SK-N-SH (cell line): ENCODE results near the gene FRMD3.

Experiments used
- CHD2 ChIP-seq: fragments of 150-350 bp; IDR thresholded peaks from 2 replicates; pipeline ENCODE4 v1.6.1; 2018; ENCODE audit warnings: low read length; ENCODE audit not compliant: partially characterized antibody
- CTCF ChIP-seq: fragments of 200-600 bp; sonication (generic); IDR thresholded peaks from 2 replicates; pipeline ENCODE4 v1.6.1; 2017; ENCODE audit warnings: antibody characterized with exemption, mild to moderate bottlenecking, moderate library complexity
- EP300 ChIP-seq, 2 experiments: IDR thresholded peaks; 2 replicates each; pipeline versions ENCODE4 v1.4.0 to v1.6.1; 2012; ENCODE audit warnings: borderline replicate concordance in 1 of 2, low read depth in 1 of 2, low read length in 1 of 2
- EZH2phosphoT487 ChIP-seq: fragments of 200-600 bp; sonication (generic); IDR thresholded peaks from 2 replicates; pipeline ENCODE4 v1.6.1; 2017; ENCODE audit warnings: low read depth, mixed run types, mild to moderate bottlenecking, antibody characterized with exemption, moderate library complexity, borderline replicate concordance
- GABPA ChIP-seq: IDR thresholded peaks from 2 replicates; pipeline ENCODE4 v1.4.0; 2012; ENCODE audit warnings: low read depth, mild to moderate bottlenecking
- MAX ChIP-seq: IDR thresholded peaks from 2 replicates; pipeline ENCODE4 v1.4.0; 2012; ENCODE audit warnings: low read depth
- POLR2AphosphoS5 ChIP-seq: IDR thresholded peaks from 2 replicates; pipeline ENCODE4 v1.6.1; 2012; ENCODE audit warnings: low read depth, low read length
- SIN3A ChIP-seq: IDR thresholded peaks from 2 replicates; pipeline ENCODE4 v1.6.1; 2012; ENCODE audit warnings: low read depth, mild to moderate bottlenecking, low read length, moderate library complexity, borderline replicate concordance
- YY1 ChIP-seq: IDR thresholded peaks from 2 replicates; pipeline ENCODE4 v1.4.0; 2012; ENCODE audit warnings: low read depth, mild to moderate bottlenecking

GRCh38 chr9:83440641-83441040 lies 97.6 kb downstream of the FRMD3 start:
- no peak for TF ChIP-seq POLR2AphosphoS5
- no peak for TF ChIP-seq CTCF
- no peak for TF ChIP-seq MAX
- TF ChIP-seq EP300 (IDR thresholded peaks at IDR 0.05; ENCODE audit: borderline replicate concordance in 1 of 2, low read depth in 1 of 2, low read length in 1 of 2): peak in 1 of 2 experiments; percentile 41; a peak in 2 of 4 replicates
- no peak for TF ChIP-seq GABPA
- no peak for TF ChIP-seq SIN3A
- TF ChIP-seq EZH2phosphoT487: no peak
- no peak for TF ChIP-seq YY1
- TF ChIP-seq CHD2: no peak
